HepG2 (cell line): ENCODE results near the gene PCDHGA5. TPM values are rescaled to one million over a fixed set of nuclear protein-coding genes. Genes with fewer than 3 reads are reported as not detected.
A peak's percentile ranks its signal among the peaks of the same experiment; 100 is the strongest.

Experiments used
- ATAC-seq: fragments of 200-7000 bp; cut with Tn5 transposase; 3 replicates; pipeline ENCODE4 v1.9.1; 2020; ENCODE audit warnings: mild to moderate bottlenecking, moderate library complexity
- BruUV-seq: library from RNA; stranded (reverse); fragments of 400-500 nt; replicated peaks from 2 replicates; lab custom pipeline; 2021; lab: Mats Ljungman, UMichigan
- CTCF ChIA-PET: fragments of 300-600 bp; formaldehyde crosslinking; extraction: SDS; loops from one replicate; lab custom pipeline; 2021; ENCODE audit warnings: low total read pairs, inconsistent platforms, low intra/inter-chr PET ratio; lab: Yijun Ruan, JAX
- POLR2A ChIA-PET: fragments of 350-600 bp; sonication (Branson Sonifier 250); formaldehyde crosslinking; loops from one replicate; lab custom pipeline; 2020; ENCODE audit warnings: antibody characterized with exemption, inconsistent platforms; lab: Yijun Ruan, JAX
- DNase-seq: peaks from one replicate; pipeline ENCODE4 v3.0.0-alpha.2; 2015; ENCODE audit warnings: low spot score
- FAIRE-seq: peaks from 3 replicates; lab custom pipeline; 2011; peaks lifted over from hg19 to GRCh38; lab: Jason Lieb, UNC
- H2AFZ ChIP-seq: one replicate; pipeline ENCODE4 v1.6.1; 2011; ENCODE audit warnings: low read length, inconsistent platforms
- H3K27ac ChIP-seq: fragments of 300-600 bp; 3 replicates; pipeline ENCODE4 v1.8.0; 2011; ENCODE audit warnings: mixed run types, mild to moderate bottlenecking, mixed read lengths, low read length, inconsistent platforms; ENCODE audit not compliant: insufficient read depth; ENCODE audit errors: extremely low read length
- H3K27me3 ChIP-seq, 2 experiments: fragments of 200-600 bp in 1 of 2; 2 replicates in 1 of 2; 3 replicates in 1 of 2; pipeline versions ENCODE4 v1.6.0 to v1.8.0; 2011; ENCODE audit warnings: low read length in 2 of 2, mild to moderate bottlenecking in 2 of 2, moderate library complexity in 2 of 2, inconsistent platforms in 1 of 2; ENCODE audit not compliant: insufficient read depth in 2 of 2, control insufficient read depth in 1 of 2
- H3K36me3 ChIP-seq, 2 experiments: fragments of 200-600 bp in 1 of 2; replicated peaks in 1 of 2; 2 replicates in 1 of 2; 3 replicates in 1 of 2; pipeline versions ENCODE4 v1.5.1 to v1.8.0; 2011; ENCODE audit warnings: low read length in 2 of 2, inconsistent platforms in 1 of 2; ENCODE audit not compliant: insufficient read depth in 2 of 2, control insufficient read depth in 1 of 2
- H3K4me1 ChIP-seq: 2 replicates; pipeline ENCODE4 v1.5.1; 2012; ENCODE audit warnings: low read length, inconsistent platforms; ENCODE audit not compliant: insufficient read depth
- H3K4me2 ChIP-seq: 2 replicates; pipeline ENCODE4 v1.6.0; 2011; ENCODE audit warnings: low read depth, low read length, inconsistent platforms
- H3K4me3 ChIP-seq, 3 experiments: fragments of 200-600 bp in 1 of 3; sonication (generic), shearing (Covaris generic) in 1 of 3; replicated peaks in 1 of 3; 2 replicates each; pipeline ENCODE4 v1.5.1; 2011 to 2016; ENCODE audit warnings: low read length in 3 of 3, inconsistent platforms in 2 of 3, low read depth in 2 of 3, mild to moderate bottlenecking in 2 of 3, control low read depth in 1 of 3, mixed read lengths in 1 of 3; ENCODE audit not compliant: insufficient read depth in 1 of 3
- H3K79me2 ChIP-seq: one replicate; pipeline ENCODE4 v1.6.1; 2011; ENCODE audit warnings: low read length, inconsistent platforms; ENCODE audit not compliant: insufficient read depth
- H3K9ac ChIP-seq: 2 replicates; pipeline ENCODE4 v1.6.0; 2011; ENCODE audit warnings: mild to moderate bottlenecking, low read depth, low read length, inconsistent platforms; ENCODE audit not compliant: insufficient read depth
- H3K9me3 ChIP-seq: 2 replicates; pipeline ENCODE4 v1.5.1; 2012; ENCODE audit warnings: mild to moderate bottlenecking, low read length
- H4K20me1 ChIP-seq: 2 replicates; pipeline ENCODE4 v1.6.0; 2011; ENCODE audit warnings: inconsistent platforms, mild to moderate bottlenecking, low read length, moderate library complexity; ENCODE audit not compliant: insufficient read depth
- CBX5 ChIP-seq: sonication (generic); formaldehyde crosslinking; IDR thresholded peaks from 2 replicates; pipeline ENCODE4 v1.4.0; 2020; ENCODE audit warnings: missing genetic modification reagents, borderline replicate concordance
- CEBPZ ChIP-seq: IDR thresholded peaks from 2 replicates; pipeline ENCODE4 v1.6.1; 2012; ENCODE audit warnings: low read length, improper control_type of control experiment
- CTCF ChIP-seq: sonication (generic); formaldehyde crosslinking; IDR thresholded peaks from 2 replicates; pipeline ENCODE4 v1.5.0; 2020; ENCODE audit warnings: mild to moderate bottlenecking, missing genetic modification reagents, moderate library complexity
- E2F5 ChIP-seq: sonication (generic); formaldehyde crosslinking; conservative IDR thresholded peaks from 2 replicates; pipeline ENCODE4 v1.4.0; 2020; ENCODE audit warnings: missing genetic modification reagents
- MTF2 ChIP-seq: sonication (generic); formaldehyde crosslinking; IDR thresholded peaks from 2 replicates; pipeline ENCODE4 v1.5.0; 2020; ENCODE audit warnings: missing genetic modification reagents, borderline replicate concordance
- NKX3-1 ChIP-seq: sonication (generic); formaldehyde crosslinking; IDR thresholded peaks from 2 replicates; pipeline ENCODE4 v1.5.0; 2020; ENCODE audit warnings: missing genetic modification reagents
- RAD21 ChIP-seq: fragments of 450-650 bp; formaldehyde crosslinking; IDR thresholded peaks from 2 replicates; pipeline ENCODE4 v1.5.0; 2020; ENCODE audit warnings: mild to moderate bottlenecking
- SNAPC5 ChIP-seq: sonication (generic); formaldehyde crosslinking; IDR thresholded peaks from 2 replicates; pipeline ENCODE4 v1.8.1; 2023; ENCODE audit warnings: mild to moderate bottlenecking, missing genetic modification reagents, borderline replicate concordance
- STAG1 ChIP-seq: sonication (generic); formaldehyde crosslinking; IDR thresholded peaks from 2 replicates; pipeline ENCODE4 v1.4.0; 2020; ENCODE audit warnings: missing genetic modification reagents
- ZIK1 ChIP-seq: sonication (generic); formaldehyde crosslinking; IDR thresholded peaks from 2 replicates; pipeline ENCODE4 v1.5.0; 2020; ENCODE audit warnings: mild to moderate bottlenecking, low read depth, missing genetic modification reagents, borderline replicate concordance
- ZMAT3 ChIP-seq: sonication (generic); formaldehyde crosslinking; conservative IDR thresholded peaks from 2 replicates; pipeline ENCODE4 v1.7.0; 2021; ENCODE audit warnings: missing genetic modification reagents
- WGBS: methylation state at CpG from one replicate; pipeline ENCODE4 v1.1.6; 2017; ENCODE audit warnings: low lambda C conversion rate; 5-methylcytosine and 5-hydroxymethylcytosine counted together
- in situ Hi-C: cut with HindIII; loops from 2 replicates; pipeline ENCODE4 v1.10.0; 2017; ENCODE audit warnings: low pct_unique_long_range_greater_than_20kb; ENCODE audit not compliant: extremely low pct_ligation_motif_present
- intact Hi-C: fragments of 100-400 bp; cut with micrococcal nuclease; formaldehyde crosslinking; loops from one replicate; pipeline ENCODE4 v1.10.0; 2022; ENCODE audit not compliant: unreplicated experiment
- polyA plus RNA-seq, 8 experiments: library from polyadenylated mRNA; depleted of rRNA in 3 of 8; stranded (reverse) in 7 of 8; unstranded in 1 of 8; fragments of >200 nt; fragmentation: Illumina TruSeq in 4 of 8; extraction: Trizol in 4 of 8; gene quantifications; 2 replicates each; pipeline versions ENCODE4 v1.2.1 to v1.2.3, GENCODE V29; 2011 to 2016; ENCODE audit warnings: low read depth in 4 of 8, missing spikeins in 1 of 8, mixed read lengths in 1 of 8; ENCODE audit not compliant: insufficient read depth in 1 of 8
- total RNA-seq, 5 experiments: library from RNA; depleted of rRNA; stranded (reverse); fragments of >200 nt; fragmentation: Illumina TruSeq; extraction: Trizol; gene quantifications; 2 replicates each; pipeline ENCODE4 v1.2.3, GENCODE V29; 2016; ENCODE audit warnings: low read depth in 1 of 5

PCDHGA5 gene
- total and polyA plus RNA-seq, 2 of the 13 experiments (the other 11 are each of a cell fraction or from before 2014, with no cell fraction given): 0.27 to 0.32 TPM

- Histone ChIP-seq H3K27me3 (no peaks in the 10 kb centered on the region), H3K4me1 (no peaks in the 10 kb centered on the region), H3K79me2 (no peaks in the 10 kb centered on the region), H3K4me3 (no peak within 1 kb of the TSS), H3K27ac (no peak within 1 kb of the TSS), H3K4me2 (no peak within 1 kb of the TSS), H3K36me3 (no peaks in the 10 kb centered on the region), H3K9me3 (peaks cover 29% of the 10 kb centered on the region), H2AFZ (no peak within 1 kb of the TSS), H4K20me1 (no peaks in the 10 kb centered on the region), H3K9ac (no peak within 1 kb of the TSS)
- in situ Hi-C loops: no loop called here
- ChIA-PET POLR2A (no interaction called here), CTCF (interaction anchor here (0.9 kb wide), 1 partner anchor 217 kb away, joined by 3 read pairs; no protein-coding TSS in a partner anchor)
- intact Hi-C loops: no loop called here
- DNase-seq (no peak), FAIRE-seq (no peak), ATAC-seq (no peak)
- BruUV-seq: no TSS peak
- peak; percentile 45 for TF ChIP-seq CTCF
- no peak for TF ChIP-seq ZMAT3
- TF ChIP-seq STAG1 (CRISPR knock-in tag): peak; percentile 21; the same call in 1 of the 2 replicates
- 10% methylated on average over 9 of the region's 9 CpGs for WGBS
Observed at GRCh38 chr5:141343242-141343952, 20.6 kb upstream of the PCDHGA5 start, which contains the start of gene PCDHGA3. TSS of gene PCDHGA3 (plus strand) at chr5:141343829. CDS start at chr5:141344034, 205 bp downstream.

GRCh38 chr5:141343953-141344463 lies 20.0 kb upstream of the PCDHGA5 start:
- no peak overlapping the region for H2AFZ ChIP-seq
- CTCF ChIA-PET: interaction anchor here (0.9 kb wide), 1 partner anchor 217 kb away, joined by 3 read pairs; no protein-coding TSS in a partner anchor
- in situ Hi-C loops: no loop called here
- H3K4me1 ChIP-seq: no peaks in the 10 kb centered on the region
- H3K27me3 ChIP-seq: no peaks in the 10 kb centered on the region
- intact Hi-C loops: no loop called here
- no peak overlapping the region for H3K4me2 ChIP-seq
- WGBS: 71% methylated on average over 31 of the region's 31 CpGs
- POLR2A ChIA-PET: no interaction called here
- H3K27ac ChIP-seq: no peak overlapping the region
- H3K79me2 ChIP-seq: no peaks in the 10 kb centered on the region
- no peaks in the 10 kb centered on the region for H4K20me1 ChIP-seq
- H3K4me3 ChIP-seq: no peak overlapping the region
- TF ChIP-seq MTF2 (CRISPR knock-in tag) (no peak), E2F5 (CRISPR knock-in tag) (no peak), CBX5 (no peak), SNAPC5 (CRISPR knock-in tag) (no peak), RAD21 (CRISPR knock-in tag) (no peak), ZIK1 (CRISPR knock-in tag) (no peak), CEBPZ (no peak), NKX3-1 (no peak)
- DNase-seq (no peak), ATAC-seq (no peak), FAIRE-seq (no peak)
- peaks cover 23% of the 10 kb centered on the region for H3K9me3 ChIP-seq
- no TSS peak for BruUV-seq
- no peaks in the 10 kb centered on the region for H3K36me3 ChIP-seq
- no peak overlapping the region for H3K9ac ChIP-seq
